GM21526 (cell line): ENCODE data around the gene ASPG.

Experiments used
- ATAC-seq: cut with Tn5 transposase; IDR thresholded peaks from one replicate; pipeline ENCODE4 v1.9.1; 2021; ENCODE audit warnings: moderate library complexity; ENCODE audit not compliant: unreplicated experiment, low FRiP score

Gene ASPG

GRCh38 chr14:104092931-104093365, 7.4 kb downstream of the ASPG start:
- ATAC-seq, result no peak

DNA sequence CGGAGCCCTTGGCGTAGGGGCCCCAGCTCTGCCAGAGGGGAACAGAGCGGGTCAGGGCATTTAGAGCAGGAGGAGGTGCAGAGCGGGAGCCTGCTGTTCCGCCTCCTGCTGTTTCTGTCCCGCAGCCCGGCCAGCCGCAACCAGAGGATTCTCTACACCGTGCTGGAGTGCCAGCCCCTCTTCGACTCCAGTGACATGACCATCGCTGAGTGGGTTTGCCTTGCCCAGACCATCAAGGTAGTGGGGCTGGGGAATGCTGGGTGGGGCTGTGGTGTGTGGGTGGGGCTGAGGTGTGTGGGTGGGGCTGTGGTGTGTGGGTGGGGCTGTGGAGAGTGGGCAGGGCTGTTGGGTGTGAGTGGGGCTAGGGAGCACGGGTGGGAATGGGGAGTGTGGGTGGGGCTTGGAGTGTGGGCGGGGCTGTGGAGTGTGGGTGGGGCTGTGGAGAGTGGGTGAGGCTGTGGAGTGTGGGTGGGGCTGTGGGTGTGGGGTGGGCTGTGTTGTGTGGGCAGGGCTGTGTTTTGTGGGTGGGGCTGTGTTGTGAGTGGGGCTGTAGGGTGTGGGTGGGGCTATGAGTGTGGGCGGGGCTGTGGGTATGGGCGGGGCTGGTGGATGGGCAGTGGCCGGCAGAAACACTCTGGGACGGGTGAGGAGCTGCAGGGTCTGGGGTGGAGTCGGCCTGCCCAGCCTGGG, 8.0 kb downstream of the ASPG start:
- no peak for ATAC-seq

DNA sequence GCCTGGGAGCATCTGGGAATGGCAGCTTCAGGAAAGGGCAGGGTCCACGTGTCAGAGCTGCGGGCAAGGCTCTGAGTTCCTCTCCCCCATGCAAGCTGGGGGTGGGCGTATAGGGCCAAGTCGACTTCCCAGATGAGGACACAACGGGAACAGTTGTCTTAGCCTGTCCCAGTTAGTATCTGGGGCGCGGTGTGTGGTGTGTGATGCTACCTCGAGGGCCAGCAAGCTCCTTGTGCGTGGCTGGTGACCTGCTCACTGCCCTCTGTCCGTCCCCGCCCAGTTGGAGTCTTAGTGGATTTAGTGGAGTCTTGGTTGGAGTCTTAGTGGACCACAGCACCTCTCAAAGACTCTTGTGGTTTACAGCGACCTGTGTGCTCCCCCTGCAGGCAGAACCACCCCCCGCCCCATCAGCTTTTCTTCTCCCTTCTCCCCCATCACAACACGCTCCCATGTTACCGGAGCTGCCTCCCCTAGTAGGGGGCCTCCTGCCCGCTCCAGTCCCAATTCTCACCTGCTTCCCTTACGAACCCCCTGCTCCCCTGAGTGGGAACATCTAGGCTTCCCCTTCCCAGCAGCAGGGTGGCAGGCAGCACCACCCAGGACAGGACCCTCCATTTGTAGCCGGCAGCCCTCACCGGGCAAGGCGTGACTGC, 8.7 kb downstream of the ASPG start:
- no peak for ATAC-seq

GRCh38 chr14:104094709-104095425, 9.4 kb downstream of the ASPG start:
- ATAC-seq, result no peak

DNA sequence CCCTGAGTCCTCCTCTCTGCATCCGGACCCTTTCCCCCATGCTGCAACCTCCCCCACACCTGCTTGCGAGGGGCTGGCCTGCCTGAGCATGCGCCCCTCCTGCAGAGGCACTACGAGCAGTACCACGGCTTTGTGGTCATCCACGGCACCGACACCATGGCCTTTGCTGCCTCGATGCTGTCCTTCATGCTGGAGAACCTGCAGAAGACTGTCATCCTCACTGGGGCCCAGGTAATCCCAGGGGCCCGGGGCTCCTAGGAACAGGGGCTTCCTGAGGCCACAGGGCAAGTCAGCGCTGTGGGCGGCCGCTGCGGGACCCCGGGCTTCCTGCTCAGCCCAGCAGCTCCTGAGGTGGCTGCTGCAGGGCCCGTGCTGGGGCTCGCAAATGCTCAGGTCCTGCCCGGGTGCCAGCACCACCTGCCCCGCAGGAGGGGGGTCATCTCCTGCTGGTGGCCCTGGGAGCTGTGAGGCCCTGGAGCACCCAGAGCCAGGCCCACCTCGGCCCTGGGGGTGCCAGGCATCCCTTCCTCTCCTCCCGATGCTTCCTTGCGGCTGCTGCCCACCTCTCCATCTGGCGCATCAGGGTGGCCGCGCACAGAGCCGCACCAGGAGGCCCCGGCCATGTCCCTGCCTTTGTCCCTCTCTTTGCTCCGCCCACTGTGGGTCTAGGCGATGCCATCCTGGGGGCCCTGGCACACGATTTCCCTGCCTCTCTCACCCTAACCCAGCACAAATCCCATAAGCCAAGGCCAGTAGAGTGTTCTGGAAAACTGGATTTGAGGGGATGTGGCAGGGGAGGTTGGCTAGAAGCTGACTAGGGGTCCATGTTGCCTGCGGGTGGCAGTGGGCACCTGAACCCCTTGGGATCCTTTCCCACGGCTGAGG, 10.2 kb downstream of the ASPG start:
- ATAC-seq, result no peak

DNA sequence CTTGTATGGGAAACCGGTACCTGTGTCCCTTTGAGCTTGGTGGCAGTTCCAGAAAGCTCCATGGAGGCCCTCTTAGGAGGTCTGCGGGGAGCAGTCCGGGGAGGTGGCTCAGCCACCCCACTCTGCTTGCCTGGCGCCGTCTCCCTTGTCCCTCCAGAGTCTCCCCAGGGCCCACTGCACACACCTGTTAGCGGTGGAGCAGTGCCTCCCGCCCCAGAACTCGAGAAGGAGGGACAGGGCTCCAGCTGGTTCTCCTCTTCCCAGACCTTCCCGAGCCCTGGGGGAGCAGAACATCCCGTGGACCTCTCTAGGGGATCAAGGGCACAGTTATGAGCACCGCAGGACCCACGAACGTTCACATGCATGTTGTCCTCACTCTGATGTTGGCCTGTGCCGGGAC, 10.8 kb downstream of the ASPG start:
- no peak for ATAC-seq

GRCh38 chr14:104096751-104097700, 11.5 kb downstream of the ASPG start:
- no peak for ATAC-seq

- no peak for ATAC-seq
Observed at GRCh38 chr14:104098272-104099095, 13.0 kb downstream of the ASPG start.

- no peak for ATAC-seq
Observed at GRCh38 chr14:104099096-104100041, 13.9 kb downstream of the ASPG start.

DNA sequence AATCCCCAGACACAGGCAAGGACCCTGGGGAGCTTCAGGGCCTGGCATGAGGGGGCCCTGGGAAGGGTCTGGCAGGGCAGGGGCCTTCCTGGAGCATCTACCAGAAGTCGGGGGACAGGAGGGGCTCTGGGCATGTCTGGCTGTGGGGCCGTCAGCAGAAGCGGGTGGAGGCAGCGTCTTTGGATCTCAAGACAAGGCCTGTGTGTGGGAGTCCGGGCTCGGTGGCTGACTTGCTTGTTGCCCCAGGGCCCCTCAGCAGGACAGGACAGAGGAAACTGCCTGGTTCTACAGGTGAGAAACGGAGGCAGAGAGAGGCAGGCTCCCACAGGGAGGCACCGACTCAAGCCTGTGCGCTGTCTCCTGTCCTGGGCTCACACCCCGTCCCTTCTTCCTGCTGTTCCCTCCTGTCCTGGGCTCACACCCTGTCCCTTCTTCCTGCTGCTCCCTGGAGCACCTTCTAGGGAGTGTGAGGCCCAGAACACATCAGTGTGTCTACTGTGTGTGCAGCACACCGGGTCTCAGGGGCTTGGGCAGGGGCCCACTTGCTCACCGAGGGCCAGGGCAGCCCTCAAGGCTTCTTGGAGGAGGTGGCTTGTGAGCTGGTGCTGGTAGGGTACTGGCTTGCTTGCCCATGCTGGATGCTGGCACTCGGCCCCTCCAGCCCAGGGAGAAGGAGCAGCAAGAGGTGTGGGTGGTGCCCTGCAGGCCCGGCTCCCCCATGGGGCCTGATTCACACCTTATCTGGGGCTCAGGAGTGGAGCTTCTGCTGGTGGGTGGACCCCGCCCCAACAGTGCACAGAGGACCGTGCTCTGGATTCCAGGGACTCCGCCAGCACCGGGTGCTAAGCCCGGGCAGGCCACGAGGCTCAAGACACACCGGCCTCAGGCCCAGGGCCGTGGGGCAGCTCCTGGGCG, 14.9 kb downstream of the ASPG start:
- ATAC-seq, result no peak

GRCh38 chr14:104101086-104101621, 15.7 kb downstream of the ASPG start:
- no peak for ATAC-seq

- ATAC-seq, result no peak
Observed at GRCh38 chr14:104101651-104102281, 16.3 kb downstream of the ASPG start.

DNA sequence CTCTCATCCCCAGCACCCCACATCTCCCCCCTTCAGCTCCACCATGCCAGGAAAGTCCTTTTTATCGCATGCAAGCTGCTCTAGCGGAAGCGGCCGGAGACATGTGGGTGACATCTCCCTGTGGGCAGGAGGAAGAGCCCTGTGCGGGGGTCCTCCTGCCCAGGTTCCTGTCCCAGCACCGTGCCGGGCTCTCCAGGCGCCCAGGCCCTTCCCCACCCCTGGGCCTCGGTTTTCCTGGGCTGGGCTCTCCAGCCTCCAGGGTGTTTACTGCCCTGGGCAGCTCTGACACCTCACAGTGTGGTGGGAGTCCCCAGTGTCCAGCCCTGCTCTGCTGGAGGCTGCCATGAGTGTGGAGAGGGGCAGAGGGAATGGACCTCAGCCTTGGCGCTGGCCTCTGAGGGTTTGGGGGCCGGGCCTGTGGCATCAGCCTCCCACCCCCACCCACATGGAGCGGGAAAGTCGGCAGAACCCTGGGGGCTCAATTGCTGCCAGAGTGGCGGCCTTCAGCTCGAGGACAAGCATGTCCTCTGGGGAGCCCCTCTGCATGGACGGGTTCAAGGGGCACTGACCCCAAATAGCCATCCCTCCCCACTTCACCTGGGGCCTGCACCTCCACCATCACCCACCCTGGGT, 16.9 kb downstream of the ASPG start:
- ATAC-seq, result no peak

- ATAC-seq, result no peak
Observed at GRCh38 chr14:104103061-104103445, 17.6 kb downstream of the ASPG start.

DNA sequence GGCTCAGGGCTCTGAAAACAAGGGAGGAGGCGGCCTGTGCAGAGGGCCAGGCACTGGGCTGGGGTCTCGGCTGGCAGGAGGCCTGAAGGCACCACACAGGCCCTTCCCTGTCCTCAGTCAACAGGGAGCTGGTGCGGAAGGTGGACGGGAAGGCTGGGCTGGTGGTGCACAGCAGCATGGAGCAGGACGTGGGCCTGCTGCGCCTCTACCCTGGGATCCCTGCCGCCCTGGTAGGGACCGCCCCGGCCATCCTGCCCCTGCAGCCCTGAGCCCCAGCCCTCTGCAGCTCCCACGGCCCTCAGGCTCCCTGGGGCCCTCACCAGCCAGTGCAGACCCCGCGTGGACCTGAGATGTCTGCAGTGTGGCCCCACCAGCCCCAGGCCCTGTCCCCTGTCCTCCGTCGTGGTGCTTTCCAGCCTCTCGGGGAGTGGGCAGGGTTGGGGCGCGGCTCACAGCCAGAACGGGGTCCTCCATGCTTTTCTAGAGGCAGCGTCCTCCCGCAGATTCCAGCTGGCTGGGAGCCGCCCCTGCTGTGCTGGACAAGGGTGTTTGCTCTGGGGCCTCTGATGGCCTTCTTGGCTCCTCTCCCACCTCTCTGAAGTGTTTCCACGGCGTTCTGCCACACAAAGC, 18.1 kb downstream of the ASPG start:
- no peak for ATAC-seq
